ENCODE data around the gene RBP3.

The RBP3 gene

DNA sequence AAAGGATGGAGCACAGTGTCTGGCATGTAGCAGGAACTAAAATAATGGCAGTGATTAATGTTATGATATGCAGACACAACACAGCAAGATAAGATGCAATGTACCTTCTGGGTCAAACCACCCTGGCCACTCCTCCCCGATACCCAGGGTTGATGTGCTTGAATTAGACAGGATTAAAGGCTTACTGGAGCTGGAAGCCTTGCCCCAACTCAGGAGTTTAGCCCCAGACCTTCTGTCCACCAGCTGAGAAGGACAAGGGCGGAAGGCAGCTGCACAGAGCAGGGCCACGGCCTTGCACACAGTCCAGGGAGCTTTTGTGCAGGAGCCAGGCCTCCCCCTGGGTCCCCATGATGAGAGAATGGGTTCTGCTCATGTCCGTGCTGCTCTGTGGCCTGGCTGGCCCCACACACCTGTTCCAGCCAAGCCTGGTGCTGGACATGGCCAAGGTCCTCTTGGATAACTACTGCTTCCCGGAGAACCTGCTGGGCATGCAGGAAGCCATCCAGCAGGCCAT is at the start of gene RBP3:
Gene RBP3 (plus strand): TSS at position 226 of the 514 bp plus-strand sequence. CDS start 122 bp downstream, at position 348.
- CTCF ChIA-PET: no interaction called here
- Mint-ChIP-seq H3K4me3 (no peak within 1 kb of the TSS), H3K36me3 (no peaks in the 10 kb centered on the region), H3K27ac (no peak within 1 kb of the TSS), H3K9me3 (no peaks in the 10 kb centered on the region), H3K4me1 (no peaks in the 10 kb centered on the region), H3K27me3 (no peaks in the 10 kb centered on the region)
- DNase-seq: no peak

DNA sequence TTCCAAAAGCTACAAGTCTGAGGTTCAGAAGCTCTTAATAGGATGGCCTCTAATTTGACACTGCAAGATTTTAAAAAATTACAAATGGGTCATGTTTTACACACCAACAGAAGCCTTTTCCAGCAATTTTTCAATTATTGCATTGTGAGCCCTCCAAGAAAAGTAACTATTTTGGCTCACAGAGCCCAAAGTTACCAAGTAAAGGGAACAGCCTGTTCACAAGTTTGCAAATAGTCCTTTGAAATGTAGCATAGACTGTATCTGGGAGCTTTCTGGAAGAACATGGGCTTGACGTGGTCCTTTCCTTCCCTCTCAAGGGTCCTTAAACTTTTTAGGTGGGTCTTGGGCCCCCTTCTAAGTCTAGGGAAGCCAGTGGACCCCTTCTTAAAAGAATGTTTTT is 49.4 kb upstream of the RBP3 start:
- Mint-ChIP-seq H3K27ac (peak overlapping the region; percentile 44), H3K4me3 (no peak overlapping the region), H3K27me3 (peaks cover 84% of the 10 kb centered on the region), H3K9me3 (no peaks in the 10 kb centered on the region), H3K4me1 (peaks cover 7% of the 10 kb centered on the region), H3K36me3 (no peaks in the 10 kb centered on the region)
- no peak for DNase-seq
- CTCF ChIA-PET: interaction anchor here (1.7 kb wide), 1 partner anchor 9 kb away, joined by 5 read pairs; no protein-coding TSS in a partner anchor

DNA sequence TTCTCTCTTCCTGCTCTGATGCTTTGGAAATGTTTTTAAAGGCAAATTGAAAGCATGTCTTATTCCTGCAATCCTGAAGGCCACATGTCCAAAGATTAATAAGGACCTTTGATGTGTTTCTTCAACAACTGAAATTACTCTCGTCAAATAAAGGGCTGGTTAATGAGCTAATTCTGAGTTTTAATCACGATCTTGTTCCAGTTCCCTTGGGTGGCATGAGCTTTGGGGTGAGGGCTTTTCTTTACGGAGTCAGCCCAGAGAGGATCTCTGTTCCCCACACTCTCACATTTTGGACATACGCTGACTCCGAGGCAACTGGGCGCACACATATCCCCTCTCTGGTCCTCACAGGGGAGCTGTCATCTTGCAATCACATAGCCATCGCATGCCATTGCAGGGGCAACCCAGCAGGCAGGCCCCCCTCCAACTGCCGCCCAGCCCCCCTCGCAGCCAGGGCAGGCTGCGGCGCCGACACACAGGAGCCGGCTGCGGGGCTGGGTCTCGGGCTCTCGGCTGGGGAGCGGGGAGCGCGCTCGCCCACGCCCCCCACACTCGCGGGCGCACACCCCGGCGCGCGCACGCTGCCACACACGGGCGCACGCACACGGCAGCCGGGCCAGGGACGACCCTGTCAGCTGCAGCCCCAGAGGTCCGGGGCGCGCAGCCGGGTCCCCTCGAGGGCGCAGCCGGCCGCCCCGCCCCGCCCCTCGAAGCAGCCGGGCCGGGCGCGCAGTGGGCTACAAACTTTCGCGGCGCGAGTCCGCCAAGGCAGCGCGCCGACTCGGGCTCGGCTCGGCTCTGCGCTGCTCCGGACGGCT is 48.3 kb upstream of the RBP3 start, which contains the start of gene GDF10:
Gene GDF10 (plus strand): TSS at position 587 of the 818 bp plus-strand sequence. CDS start 455 bp downstream, outside the sequence.
- Mint-ChIP-seq H3K27ac (no peak within 1 kb of the TSS), H3K9me3 (no peaks in the 10 kb centered on the region), H3K4me1 (peaks cover 7% of the 10 kb centered on the region), H3K36me3 (no peaks in the 10 kb centered on the region), H3K4me3 (peak within 1 kb of the TSS; percentile 42), H3K27me3 (peaks cover 76% of the 10 kb centered on the region)
- no peak for DNase-seq
- CTCF ChIA-PET: interaction anchor here (0.8 kb wide), 1 partner anchor 11 kb away, joined by 3 read pairs; no protein-coding TSS in a partner anchor

DNA sequence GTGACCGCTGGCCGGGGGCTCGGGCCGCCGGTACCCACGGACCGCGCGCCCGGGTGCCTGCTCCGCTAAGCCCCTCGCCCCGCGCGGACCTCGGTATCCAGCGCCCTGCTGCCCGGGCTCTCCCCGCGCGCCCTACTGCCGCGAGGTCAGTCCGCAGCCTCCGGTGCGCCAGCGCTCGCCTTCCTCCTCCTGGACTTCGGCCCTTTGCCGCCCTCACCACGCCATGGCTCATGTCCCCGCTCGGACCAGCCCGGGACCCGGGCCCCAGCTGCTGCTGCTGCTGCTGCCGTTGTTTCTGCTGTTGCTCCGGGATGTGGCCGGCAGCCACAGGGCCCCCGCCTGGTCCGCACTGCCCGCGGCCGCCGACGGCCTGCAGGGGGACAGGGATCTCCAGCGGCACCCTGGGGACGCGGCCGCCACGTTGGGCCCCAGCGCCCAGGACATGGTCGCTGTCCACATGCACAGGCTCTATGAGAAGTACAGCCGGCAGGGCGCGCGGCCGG is 47.7 kb upstream of the RBP3 start:
- H3K27me3 Mint-ChIP-seq: peaks cover 71% of the 10 kb centered on the region

DNA sequence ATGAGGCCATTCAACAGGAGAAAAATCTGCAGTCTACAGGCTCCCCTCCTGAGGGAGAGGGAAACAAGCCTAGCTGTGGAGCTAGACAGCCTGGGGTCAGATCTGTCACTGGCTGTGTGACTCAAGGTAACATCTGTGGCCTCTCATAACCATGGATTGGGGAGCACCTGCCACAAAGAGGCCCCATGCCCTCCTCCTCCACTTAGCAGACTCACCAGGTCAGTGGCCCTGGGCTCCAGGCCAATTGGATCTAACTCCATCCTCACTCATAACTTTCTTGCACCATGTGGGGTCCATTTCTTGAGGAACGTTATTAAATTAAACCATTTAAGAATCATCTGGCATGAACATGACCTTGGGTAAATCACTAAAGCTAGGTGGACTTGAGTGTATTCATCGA is 46.3 kb upstream of the RBP3 start:
- Mint-ChIP-seq H3K36me3 (no peaks in the 10 kb centered on the region), H3K27ac (no peak overlapping the region), H3K4me3 (no peak overlapping the region), H3K4me1 (peaks cover 7% of the 10 kb centered on the region), H3K9me3 (no peaks in the 10 kb centered on the region), H3K27me3 (peaks cover 64% of the 10 kb centered on the region)
- no peak for DNase-seq
- CTCF ChIA-PET: interaction anchor here (1.2 kb wide), 1 partner anchor 10 kb away, joined by 4 read pairs; no protein-coding TSS in a partner anchor

More for the DNA sequence above, 47.7 kb upstream of the RBP3 start:
- CTCF ChIA-PET: no interaction called here
- Mint-ChIP-seq H3K36me3 (no peaks in the 10 kb centered on the region), H3K27ac (no peak overlapping the region), H3K4me1 (peaks cover 7% of the 10 kb centered on the region), H3K4me3 (peak overlapping the region; percentile 42), H3K9me3 (no peaks in the 10 kb centered on the region)
- no peak for DNase-seq

DNA sequence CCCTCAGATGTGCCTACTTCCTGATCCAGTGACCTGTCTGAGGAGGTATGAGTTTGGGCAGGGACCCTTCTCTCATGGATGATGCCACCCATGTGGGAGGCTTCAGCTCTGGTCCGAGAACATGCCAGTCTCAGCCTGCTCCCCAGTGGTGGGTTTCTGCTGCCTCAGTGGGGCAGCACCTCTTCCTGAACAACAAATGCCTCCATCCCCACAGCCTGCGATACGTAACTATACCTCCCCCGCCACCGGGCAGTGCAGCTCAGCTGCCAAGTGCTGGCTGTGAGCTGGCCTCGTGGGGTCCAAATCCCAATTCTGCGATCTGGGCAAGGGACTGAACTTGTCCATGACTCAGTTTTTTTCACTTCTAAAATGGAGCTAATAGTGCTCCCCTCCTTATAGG is 45.1 kb upstream of the RBP3 start:
- DNase-seq: no peak
- no peaks in the 10 kb centered on the region for H3K9me3 Mint-ChIP-seq
- no peaks in the 10 kb centered on the region for H3K36me3 Mint-ChIP-seq
- H3K4me3 Mint-ChIP-seq: no peak overlapping the region
- H3K27me3 Mint-ChIP-seq: peaks cover 58% of the 10 kb centered on the region
- CTCF ChIA-PET: interaction anchor here (1.2 to 1.4 kb wide), 3 partner anchors 8 to 279 kb away, joined by 3 to 8 read pairs (median 4); no protein-coding TSS in a partner anchor
- no peak overlapping the region for H3K27ac Mint-ChIP-seq
- peaks cover 7% of the 10 kb centered on the region for H3K4me1 Mint-ChIP-seq

DNA sequence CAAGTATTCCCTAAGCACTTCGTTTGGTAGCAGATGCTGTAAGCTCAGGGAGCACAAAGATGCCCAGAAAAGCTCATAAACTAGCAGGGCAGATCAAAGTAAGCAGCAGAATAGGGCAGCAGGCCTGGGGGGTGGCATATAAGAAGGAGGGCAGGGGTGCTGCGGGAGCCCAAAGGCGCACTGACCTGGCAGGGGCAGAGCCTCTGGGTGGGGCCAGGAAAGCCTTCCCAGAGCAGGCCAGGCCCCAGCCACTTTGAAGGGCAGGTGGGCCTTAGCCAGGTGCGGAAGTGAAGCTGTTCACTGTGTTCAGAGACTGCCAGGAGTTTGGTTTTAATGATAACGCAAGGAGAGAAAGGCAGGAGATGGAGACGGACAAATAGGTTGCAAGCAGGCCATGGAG is 44.3 kb upstream of the RBP3 start:
- Mint-ChIP-seq H3K9me3 (no peaks in the 10 kb centered on the region), H3K4me1 (peaks cover 7% of the 10 kb centered on the region), H3K27me3 (peaks cover 56% of the 10 kb centered on the region), H3K36me3 (no peaks in the 10 kb centered on the region), H3K27ac (no peak overlapping the region), H3K4me3 (no peak overlapping the region)
- CTCF ChIA-PET: interaction anchor here (0.5 to 1.4 kb wide), 5 partner anchors 8 to 280 kb away, joined by 3 to 8 read pairs (median 3); no protein-coding TSS in a partner anchor
- DNase-seq: no peak

DNA sequence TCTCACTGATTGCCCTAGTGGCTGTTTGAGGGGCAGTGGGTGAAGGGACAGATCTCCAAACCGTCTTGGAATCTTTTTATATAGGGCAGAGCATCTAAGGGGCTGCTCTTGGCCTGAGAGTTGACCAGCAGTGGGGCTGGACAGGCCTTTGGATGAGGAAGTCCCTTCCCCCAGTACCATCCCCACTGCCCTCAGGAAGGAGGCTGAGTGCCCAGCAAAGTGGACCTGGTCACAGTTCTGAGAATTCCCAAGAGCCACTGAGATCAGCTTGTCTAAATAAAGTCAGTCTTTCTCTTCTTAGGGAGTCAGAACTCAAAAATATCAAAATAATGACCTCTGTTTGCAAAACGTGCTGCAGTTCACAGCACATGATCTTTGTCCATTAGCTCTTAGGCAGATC is 42.6 kb upstream of the RBP3 start:
- peaks cover 11% of the 10 kb centered on the region for H3K4me1 Mint-ChIP-seq
- no peak for DNase-seq
- H3K27me3 Mint-ChIP-seq: peaks cover 42% of the 10 kb centered on the region
- H3K9me3 Mint-ChIP-seq: no peaks in the 10 kb centered on the region
- no peak overlapping the region for H3K4me3 Mint-ChIP-seq
- no peak overlapping the region for H3K27ac Mint-ChIP-seq
- CTCF ChIA-PET: interaction anchor here (0.7 to 1.7 kb wide), 4 partner anchors 91 to 281 kb away, joined by 3 to 9 read pairs (median 4); no protein-coding TSS in a partner anchor
- H3K36me3 Mint-ChIP-seq: no peaks in the 10 kb centered on the region

DNA sequence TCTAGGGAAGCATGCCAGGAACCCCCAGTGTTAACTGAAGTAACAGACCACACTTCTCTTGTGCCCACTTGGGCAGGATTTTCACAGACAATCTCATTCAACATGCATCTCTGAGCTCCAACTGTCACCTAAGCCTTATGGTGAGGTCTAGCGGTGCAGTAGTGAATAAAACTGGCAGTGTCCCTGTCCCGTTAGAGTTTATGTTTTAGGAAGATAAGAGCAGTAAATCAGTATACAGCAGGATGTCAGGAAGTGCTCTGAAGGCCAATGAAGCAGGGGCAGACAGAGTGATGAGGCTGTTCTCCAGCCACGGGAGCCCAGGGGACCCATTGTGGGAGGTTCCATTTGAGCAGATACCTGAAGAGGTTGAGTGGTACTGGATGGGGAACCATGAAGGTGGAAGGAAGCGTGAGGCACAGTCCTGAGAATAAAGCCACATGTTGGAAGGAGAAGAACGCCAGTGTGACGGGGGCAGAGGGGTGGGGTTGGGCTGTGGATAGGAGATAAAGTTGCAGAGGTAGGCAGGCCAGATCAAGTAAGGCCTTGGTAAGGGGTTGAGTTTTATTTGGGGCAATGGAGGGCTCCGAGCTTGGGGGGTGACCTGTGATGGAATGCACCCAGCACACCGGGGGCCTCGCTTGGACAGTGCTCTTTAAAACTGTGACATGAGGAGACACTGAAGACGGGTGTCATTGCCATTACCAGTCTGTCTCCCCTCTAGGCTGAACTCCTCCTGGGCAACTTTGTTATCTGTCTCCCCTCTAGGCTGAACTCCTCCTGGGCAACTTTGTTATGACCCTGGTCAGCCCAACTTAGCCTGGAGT is 41.6 kb upstream of the RBP3 start:
- Mint-ChIP-seq H3K27me3 (peaks cover 32% of the 10 kb centered on the region), H3K27ac (no peak overlapping the region), H3K4me1 (peaks cover 18% of the 10 kb centered on the region), H3K4me3 (no peak overlapping the region), H3K9me3 (no peaks in the 10 kb centered on the region), H3K36me3 (no peaks in the 10 kb centered on the region)
- CTCF ChIA-PET: interaction anchor here (0.8 to 10.2 kb wide), 7 partner anchors 46 to 282 kb away, joined by 3 to 288 read pairs (median 4); no protein-coding TSS in a partner anchor
- no peak for DNase-seq

DNA sequence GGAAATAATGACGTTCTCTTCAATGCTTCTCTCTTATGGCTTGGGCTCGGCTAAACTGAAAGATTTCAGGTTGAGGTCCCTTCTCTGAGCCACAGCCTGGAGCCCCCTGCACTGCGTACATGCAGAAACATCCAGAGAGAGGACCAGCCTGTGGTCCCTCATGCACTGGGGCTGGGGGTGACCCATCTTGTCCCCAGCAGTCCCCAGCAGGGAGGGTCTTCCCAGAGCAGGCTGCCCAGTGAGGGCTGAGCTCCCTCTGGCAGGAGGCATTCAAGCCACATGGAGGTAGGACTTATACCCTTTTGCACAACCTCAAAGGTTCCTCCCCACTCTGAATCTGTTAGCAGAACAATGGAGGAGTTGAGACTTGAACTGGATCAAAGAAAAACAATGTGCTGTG is 40.8 kb upstream of the RBP3 start:
- no peak for DNase-seq
- Mint-ChIP-seq H3K4me3 (no peak overlapping the region), H3K9me3 (no peaks in the 10 kb centered on the region), H3K27me3 (peaks cover 25% of the 10 kb centered on the region), H3K27ac (no peak overlapping the region), H3K4me1 (peaks cover 25% of the 10 kb centered on the region), H3K36me3 (no peaks in the 10 kb centered on the region)
- CTCF ChIA-PET: interaction anchor here (0.7 to 10.2 kb wide), 6 partner anchors 10 to 283 kb away, joined by 3 to 288 read pairs (median 4); no protein-coding TSS in a partner anchor

DNA sequence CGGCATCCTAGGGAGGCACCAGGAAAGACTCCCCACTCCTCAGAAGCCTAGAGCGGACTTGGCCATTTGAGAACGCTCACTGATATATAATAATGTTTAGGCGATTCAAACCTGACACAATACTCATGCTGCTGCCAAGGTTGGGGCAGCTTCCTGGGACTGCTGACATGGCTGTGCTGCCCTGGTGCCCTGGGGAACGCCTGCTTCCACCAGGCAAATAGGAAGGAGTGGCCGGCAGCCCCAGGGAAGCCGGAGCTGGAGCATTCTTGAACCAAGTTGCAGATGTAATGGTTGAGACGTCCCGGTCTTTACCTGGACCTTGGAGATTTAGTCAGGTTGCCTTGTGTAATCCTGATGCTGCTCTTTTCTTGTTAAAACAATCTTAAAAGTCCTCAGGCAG is 39.4 kb upstream of the RBP3 start:
- Mint-ChIP-seq H3K36me3 (no peaks in the 10 kb centered on the region), H3K27ac (no peak overlapping the region), H3K4me1 (peaks cover 25% of the 10 kb centered on the region)

DNA sequence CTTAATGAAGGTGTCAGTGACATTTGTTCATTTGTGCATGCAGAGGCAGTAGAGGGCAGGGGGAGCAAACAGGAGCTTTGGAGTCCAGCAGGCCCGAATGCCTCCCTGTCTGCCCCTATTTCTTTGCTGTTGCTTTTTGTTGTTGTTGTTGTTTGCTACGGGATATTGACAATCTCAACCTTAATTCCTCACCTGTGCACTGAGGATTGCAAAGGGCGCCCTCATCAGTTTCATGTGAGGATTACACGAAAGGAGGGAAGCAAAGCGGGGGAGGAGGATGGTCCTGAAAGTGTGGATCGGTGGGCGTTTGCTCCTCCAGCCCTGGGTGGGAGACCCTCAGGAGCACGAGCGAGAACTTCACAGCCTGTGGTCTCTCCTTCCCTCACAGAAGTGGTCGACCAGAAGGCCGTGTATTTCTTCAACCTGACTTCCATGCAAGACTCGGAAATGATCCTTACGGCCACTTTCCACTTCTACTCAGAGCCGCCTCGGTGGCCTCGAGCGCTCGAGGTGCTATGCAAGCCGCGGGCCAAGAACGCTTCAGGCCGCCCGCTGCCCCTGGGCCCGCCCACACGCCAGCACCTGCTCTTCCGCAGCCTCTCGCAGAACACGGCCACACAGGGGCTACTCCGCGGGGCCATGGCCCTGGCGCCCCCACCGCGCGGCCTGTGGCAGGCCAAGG is 38.6 kb upstream of the RBP3 start:
- H3K27ac Mint-ChIP-seq: no peak overlapping the region
- peaks cover 16% of the 10 kb centered on the region for H3K27me3 Mint-ChIP-seq
- H3K36me3 Mint-ChIP-seq: no peaks in the 10 kb centered on the region
- H3K4me3 Mint-ChIP-seq: no peak overlapping the region
- CTCF ChIA-PET: interaction anchor here (0.9 to 10.2 kb wide), 3 partner anchors 31 to 261 kb away, joined by 3 to 288 read pairs (median 34); no protein-coding TSS in a partner anchor
- peak; percentile 36 for DNase-seq
- peaks cover 25% of the 10 kb centered on the region for H3K4me1 Mint-ChIP-seq
- no peaks in the 10 kb centered on the region for H3K9me3 Mint-ChIP-seq

More for the DNA sequence above, 39.4 kb upstream of the RBP3 start:
- H3K27me3 Mint-ChIP-seq: peaks cover 16% of the 10 kb centered on the region
- no peak for DNase-seq
- no peak overlapping the region for H3K4me3 Mint-ChIP-seq
- no peaks in the 10 kb centered on the region for H3K9me3 Mint-ChIP-seq
- CTCF ChIA-PET: interaction anchor here (10.2 kb wide), 1 partner anchor 260 kb away, joined by 288 read pairs; no protein-coding TSS in a partner anchor

DNA sequence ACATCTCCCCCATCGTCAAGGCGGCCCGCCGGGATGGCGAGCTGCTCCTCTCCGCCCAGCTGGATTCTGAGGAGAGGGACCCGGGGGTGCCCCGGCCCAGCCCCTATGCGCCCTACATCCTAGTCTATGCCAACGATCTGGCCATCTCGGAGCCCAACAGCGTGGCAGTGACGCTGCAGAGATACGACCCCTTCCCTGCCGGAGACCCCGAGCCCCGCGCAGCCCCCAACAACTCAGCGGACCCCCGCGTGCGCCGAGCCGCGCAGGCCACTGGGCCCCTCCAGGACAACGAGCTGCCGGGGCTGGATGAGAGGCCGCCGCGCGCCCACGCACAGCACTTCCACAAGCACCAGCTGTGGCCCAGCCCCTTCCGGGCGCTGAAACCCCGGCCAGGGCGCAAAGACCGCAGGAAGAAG is 38.1 kb upstream of the RBP3 start:
- H3K4me3 Mint-ChIP-seq: no peak overlapping the region
- H3K27me3 Mint-ChIP-seq: peaks cover 16% of the 10 kb centered on the region
- DNase-seq: no peak
- H3K36me3 Mint-ChIP-seq: no peaks in the 10 kb centered on the region
- peaks cover 25% of the 10 kb centered on the region for H3K4me1 Mint-ChIP-seq
- no peak overlapping the region for H3K27ac Mint-ChIP-seq
- H3K9me3 Mint-ChIP-seq: no peaks in the 10 kb centered on the region
- CTCF ChIA-PET: interaction anchor here (0.9 to 10.2 kb wide), 3 partner anchors 32 to 262 kb away, joined by 3 to 288 read pairs (median 34); no protein-coding TSS in a partner anchor

All from activated naive CD4-positive, alpha-beta T cell treated with anti-CD3 and anti-CD28 coated beads, Interleukin-2, amount 10 ng/mL, durations not matched to agents 7 days and 5 days (primary cell).